AG20443 (cell line): ENCODE results near the gene LARGE2.
"Not testable (repeated sequence)": the region's sequence is repeated elsewhere in the genome, so short reads cannot be mapped to it uniquely, and the experiment has no call there.

Experiments used
- DNase-seq: peaks from one replicate; pipeline ENCODE4 v3.0.0; 2012; ENCODE audit warnings: low spot score, mixed read lengths

Gene LARGE2

DNA sequence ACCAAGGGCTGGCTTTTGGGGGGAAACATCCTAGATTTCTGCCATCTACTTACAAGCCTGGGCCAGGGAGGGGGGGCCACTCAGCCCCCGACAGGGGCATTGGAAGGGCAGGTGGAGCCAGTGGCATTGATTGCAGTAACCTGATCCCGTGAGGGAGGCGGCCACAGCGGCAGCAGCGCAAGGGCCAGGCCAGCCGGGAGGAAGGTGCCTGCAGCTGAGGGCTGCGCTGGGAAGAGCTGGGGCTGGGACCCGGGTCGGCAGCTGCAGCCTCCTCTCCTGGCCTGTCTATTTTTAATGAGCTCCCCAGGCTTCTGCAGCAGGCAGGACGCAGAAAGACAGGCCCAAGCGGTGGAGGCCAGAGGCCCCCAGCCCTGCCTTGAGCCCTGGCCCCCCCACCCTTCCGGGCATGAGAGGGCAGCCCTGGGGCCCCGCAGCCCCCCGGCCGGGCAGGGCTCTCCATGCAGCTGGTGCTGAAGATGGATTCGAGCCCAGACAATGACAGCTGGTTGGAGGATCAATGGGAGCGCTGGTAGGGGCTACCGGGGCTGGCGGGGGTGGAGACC, 26.0 kb upstream of the LARGE2 start:
- DNase-seq: no peak

- DNase-seq: no peak
Observed at GRCh38 chr11:45897556-45897955, 24.9 kb upstream of the LARGE2 start.

- no peak for DNase-seq
Observed at GRCh38 chr11:45899086-45899447, 23.4 kb upstream of the LARGE2 start.

GRCh38 chr11:45899448-45900174, 22.8 kb upstream of the LARGE2 start:
- peak; percentile 96 for DNase-seq

DNA sequence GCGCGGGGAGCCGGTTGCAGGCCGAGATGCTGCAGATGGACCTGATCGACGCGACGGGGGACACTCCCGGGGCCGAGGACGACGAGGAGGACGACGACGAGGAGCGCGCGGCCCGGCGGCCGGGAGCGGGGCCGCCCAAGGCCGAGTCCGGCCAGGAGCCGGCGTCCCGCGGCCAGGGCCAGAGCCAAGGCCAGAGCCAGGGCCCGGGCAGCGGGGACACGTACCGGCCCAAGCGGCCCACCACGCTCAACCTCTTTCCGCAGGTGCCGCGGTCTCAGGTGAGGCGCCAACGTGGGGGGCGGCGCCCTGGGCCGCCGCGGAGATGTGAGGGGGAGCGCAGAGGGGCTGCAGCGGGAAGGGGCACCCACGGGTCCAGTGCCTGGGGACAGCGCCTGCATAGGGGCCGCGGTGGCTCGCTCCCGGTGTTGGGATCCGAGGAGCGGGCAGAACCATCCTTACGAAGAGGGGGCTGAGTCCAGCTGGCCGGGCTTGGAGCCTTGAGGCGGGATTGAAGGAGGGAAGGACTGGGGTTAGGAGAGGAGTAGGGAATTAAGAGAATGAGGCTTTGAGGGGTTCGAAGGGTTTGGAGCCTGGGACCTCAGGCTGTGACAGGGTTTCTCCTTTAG, 22.2 kb upstream of the LARGE2 start:
- DNase-seq: not testable (repeated sequence)

- DNase-seq: no peak
Observed at GRCh38 chr11:45900916-45901617, 21.4 kb upstream of the LARGE2 start.

DNA sequence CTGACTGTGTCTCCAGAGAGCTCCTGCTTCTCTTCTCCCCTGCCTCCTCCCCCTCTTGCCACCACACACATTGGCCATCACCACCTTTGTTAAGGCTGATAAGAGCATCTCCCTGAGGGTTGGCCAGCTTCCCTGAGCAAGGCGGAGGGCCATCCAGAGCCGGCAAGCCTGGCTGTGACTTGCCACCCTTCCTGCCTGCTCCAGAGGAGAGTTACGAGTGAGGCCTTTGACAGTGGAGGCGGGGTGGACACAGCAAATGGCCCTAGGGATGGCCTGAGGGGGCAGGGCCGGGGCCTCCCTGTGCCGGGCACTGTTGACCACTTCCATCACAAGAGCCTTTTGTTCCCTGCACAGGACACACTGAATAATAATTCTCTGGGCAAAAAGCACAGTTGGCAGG, 20.8 kb upstream of the LARGE2 start:
- no peak for DNase-seq

DNA sequence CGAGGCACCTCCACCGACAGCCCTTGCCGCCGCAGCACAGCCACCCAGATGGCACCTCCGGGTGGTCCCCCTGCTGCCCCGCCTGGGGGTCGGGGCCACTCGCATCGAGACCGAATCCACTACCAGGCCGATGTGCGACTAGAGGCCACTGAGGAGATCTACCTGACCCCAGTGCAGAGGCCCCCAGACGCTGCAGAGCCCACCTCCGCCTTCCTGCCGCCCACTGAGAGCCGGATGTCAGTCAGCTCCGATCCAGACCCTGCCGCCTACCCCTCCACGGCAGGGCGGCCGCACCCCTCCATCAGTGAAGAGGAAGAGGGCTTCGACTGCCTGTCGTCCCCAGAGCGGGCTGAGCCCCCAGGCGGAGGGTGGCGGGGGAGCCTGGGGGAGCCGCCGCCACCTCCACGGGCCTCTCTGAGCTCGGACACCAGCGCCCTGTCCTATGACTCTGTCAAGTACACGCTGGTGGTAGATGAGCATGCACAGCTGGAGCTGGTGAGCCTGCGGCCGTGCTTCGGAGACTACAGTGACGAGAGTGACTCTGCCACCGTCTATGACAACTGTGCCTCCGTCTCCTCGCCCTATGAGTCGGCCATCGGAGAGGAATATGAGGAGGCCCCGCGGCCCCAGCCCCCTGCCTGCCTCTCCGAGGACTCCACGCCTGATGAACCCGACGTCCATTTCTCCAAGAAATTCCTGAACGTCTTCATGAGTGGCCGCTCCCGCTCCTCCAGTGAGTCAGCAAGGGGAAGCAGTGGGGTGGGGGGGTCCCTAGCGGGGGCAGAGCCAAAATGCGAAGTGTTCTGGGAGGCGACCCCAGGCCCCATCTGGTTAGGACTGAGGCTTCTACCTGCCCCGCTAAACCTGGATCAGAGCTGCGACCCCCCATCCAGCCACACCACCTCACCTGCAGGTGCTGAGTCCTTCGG, 19.7 kb upstream of the LARGE2 start:
- DNase-seq: no peak

- DNase-seq: no peak
Observed at GRCh38 chr11:45904309-45904915, 18.0 kb upstream of the LARGE2 start.

DNA sequence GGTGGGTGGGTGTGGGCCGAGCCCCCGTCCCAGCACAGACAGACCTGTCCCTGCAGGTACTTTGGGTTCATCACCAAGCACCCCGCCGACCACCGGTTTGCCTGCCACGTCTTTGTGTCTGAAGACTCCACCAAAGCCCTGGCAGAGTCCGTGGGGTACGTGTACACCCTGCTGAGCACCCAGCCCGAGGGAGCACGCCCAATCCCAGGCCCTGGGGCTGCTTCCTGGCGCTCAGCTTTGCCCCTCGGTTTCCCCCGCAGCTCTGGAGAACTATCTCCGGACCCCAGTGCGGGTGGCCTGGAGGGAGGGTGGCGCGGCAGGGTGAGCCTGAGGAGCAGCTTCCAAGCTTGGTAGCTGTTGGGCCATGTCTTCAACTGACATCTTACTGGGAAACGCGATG, 17.4 kb upstream of the LARGE2 start:
- DNase-seq: no peak

- DNase-seq: not testable (repeated sequence)
Observed at GRCh38 chr11:45905576-45905975, 16.9 kb upstream of the LARGE2 start.

DNA sequence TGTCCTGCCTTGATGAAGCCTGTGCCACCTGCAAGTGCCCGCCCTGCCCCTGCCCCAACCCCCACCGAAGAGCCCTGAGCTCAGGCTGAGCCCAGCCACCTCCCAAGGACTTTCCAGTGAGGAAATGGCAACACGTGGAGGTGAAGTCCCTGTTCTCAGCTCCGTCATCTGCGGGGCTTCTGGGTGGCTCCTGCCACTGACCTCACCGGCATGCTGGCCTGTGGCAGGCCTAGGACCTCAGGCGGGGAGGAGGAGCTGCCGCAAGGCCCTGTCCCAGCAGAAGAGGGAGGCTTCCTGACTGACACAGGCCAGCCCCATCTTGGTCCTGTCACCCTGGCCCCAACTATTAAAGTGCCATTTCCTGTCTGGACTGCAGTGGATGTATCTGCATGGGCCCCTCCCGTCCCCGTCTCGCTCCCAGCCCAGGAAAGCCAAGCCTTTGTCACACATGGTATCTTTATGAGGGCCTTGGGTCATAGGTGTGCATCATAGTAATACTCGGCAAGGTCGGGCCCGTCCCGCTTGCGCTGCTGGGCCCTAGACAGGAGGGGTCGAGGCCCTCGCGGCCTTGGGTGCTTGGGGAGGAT, 16.3 kb upstream of the LARGE2 start:
- DNase-seq: no peak

DNA sequence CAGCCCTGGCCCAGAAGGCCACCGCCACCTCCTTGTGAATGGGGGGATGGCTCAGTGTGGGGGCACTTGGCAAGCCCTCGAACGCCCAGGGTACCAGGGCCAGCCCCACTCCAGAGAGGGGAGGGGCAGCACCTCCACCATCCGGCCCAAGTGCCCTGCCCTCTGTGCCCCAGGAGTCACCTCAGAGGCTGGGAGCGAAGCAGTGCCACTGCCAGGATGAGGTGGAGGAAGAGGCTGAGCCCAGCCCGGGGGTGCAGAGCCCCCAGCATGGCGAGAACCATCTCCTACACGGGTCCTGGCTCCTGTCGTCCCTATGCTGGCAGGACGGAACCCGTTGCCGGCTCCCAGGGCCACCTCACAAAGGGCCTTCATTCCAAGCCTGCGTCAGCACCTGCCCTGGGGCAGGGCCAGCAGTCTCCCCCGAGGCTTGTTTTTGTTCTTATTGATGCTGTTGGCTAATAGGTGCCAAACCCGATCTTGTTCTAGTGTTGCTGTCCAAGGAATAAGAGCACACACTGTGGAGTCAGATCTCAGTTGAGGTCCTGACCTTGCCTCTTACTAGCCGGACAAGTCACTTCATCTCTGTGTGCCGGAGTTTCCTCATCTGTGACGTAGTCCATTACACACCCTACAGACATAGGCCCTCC, 15.4 kb upstream of the LARGE2 start, which contains the start of gene FREY1:
Gene FREY1, minus strand, starts transcription at position 307 of the 647 bp plus-strand sequence. Its CDS starts 26 bp downstream, at position 281.
- DNase-seq: no peak

GRCh38 chr11:45907911-45908370, 14.5 kb upstream of the LARGE2 start:
- no peak for DNase-seq

- DNase-seq: no peak
Observed at GRCh38 chr11:45909594-45910475, 12.6 kb upstream of the LARGE2 start.

GRCh38 chr11:45910623-45911022, 11.8 kb upstream of the LARGE2 start:
- DNase-seq: no peak

DNA sequence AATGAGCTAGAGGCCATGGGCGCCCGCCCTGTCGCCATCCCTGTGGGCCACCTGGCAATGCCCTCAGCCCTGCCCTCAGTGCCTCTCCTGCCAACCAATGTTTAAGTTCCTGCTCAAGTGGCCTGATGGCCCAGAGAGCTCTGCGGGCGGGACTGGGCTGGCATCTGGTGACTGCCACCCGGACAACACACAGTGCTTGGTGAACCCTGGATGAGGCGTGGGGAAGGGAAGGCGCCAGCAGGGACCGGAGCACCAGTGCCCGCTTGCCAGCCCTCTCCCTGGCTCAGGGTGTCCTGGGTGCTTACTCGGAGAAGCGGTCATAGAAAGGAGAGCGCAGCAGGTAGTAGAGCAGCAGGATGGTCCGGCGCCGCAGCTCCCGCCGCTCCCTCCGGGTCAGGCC, 8.9 kb upstream of the LARGE2 start:
- no peak for DNase-seq

GRCh38 chr11:45913942-45914635, 8.4 kb upstream of the LARGE2 start:
- DNase-seq: no peak

DNA sequence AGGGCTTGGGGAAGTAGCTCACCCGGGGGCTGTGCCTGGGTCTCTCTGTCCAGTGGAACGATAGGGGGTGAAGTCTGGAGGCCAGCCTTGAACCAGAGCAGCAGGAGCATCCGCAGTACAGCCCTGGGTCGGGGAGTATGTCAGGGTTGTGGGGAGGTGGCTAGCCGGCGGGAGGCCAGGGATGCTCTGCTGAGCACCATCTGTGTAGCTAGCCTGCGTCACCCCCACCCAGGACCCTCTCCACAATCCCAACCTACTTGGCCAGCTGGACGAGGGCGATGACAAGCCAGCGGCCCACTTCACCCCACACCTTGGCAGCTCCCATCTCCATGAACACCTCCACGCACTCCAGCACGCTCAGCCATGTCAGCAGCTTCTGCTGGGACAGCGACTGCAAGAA, 7.0 kb upstream of the LARGE2 start:
- DNase-seq: no peak
